ENCODE measurements around the gene TIE1.

Gene TIE1

GRCh38 chr1:43275826-43276620, 24.8 kb upstream of the TIE1 start:
- H4K8ac ChIP-seq (ENCODE audit: low read depth, low read length) = no peak overlapping the region
- H2BK15ac ChIP-seq (replicated peaks; ENCODE audit: low read depth) = no peak overlapping the region
- no peaks in the 10 kb centered on the region for H3K79me2 ChIP-seq (ENCODE audit: control insufficient read depth, insufficient read depth, low read length)
- DNase-seq = no peak
- no peaks in the 10 kb centered on the region for H3K36me3 ChIP-seq (ENCODE audit: control insufficient read depth, insufficient read depth, low read length)
- no CpG with 5 or more reads among the region's 12 CpGs for WGBS (ENCODE audit: extremely low coverage, insufficient coverage, low lambda C conversion rate)
- no peak overlapping the region for H3K4me2 ChIP-seq (ENCODE audit: low read length)
- no peak overlapping the region for H2AK5ac ChIP-seq (ENCODE audit: low read length)
- no peak overlapping the region for H3K4ac ChIP-seq (ENCODE audit: low read depth, low read length)
- H3K9ac ChIP-seq (ENCODE audit: low read length) = no peak overlapping the region
- H3K4me1 ChIP-seq (ENCODE audit: control insufficient read depth, low read depth, low read length) = peaks cover 3% of the 10 kb centered on the region
- no peak overlapping the region for H3K56ac ChIP-seq (ENCODE audit: low read length)
- no peak overlapping the region for H3K23ac ChIP-seq (ENCODE audit: low read length)
- H3K27me3 ChIP-seq (ENCODE audit: insufficient read depth, low read length, poor library complexity) = no peaks in the 10 kb centered on the region
- no peak overlapping the region for H2BK5ac ChIP-seq (ENCODE audit: low read length)
- no peak overlapping the region for H4K5ac ChIP-seq (ENCODE audit: low read length)
- H3K18ac ChIP-seq (ENCODE audit: low read length) = no peak overlapping the region
- no peaks in the 10 kb centered on the region for H3K79me1 ChIP-seq (ENCODE audit: low read length)
- H3K4me3 ChIP-seq (ENCODE audit: low read length) = no peak overlapping the region
- no peak overlapping the region for H3K27ac ChIP-seq (ENCODE audit: low read depth, low read length)
- no peak overlapping the region for H2BK120ac ChIP-seq (ENCODE audit: low read depth, low read length)

DNA sequence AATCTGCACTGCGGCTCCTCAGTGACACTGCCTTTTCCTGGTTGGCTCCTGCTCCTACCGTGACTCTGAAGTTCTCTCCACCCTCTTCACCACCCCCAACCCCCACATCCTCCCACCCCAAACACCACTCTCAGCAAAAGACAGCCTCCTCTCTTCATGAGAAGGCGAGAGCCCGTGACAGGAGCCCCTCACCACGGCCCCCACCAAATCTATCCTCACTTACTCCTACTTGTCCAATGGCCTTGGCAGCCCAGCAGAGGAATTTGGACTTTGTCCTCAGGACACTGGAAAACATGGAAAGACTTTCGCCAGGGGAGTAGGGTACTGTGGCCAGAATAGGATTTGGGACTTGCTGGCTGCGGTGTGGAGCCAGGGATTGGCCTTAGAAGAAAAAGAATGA, 24.1 kb upstream of the TIE1 start:
- WGBS (ENCODE audit: extremely low coverage, insufficient coverage, low lambda C conversion rate) = no CpG with 5 or more reads among the region's 7 CpGs
- H3K4me2 ChIP-seq (ENCODE audit: low read length) = no peak overlapping the region
- H3K27ac ChIP-seq (ENCODE audit: low read depth, low read length) = no peak overlapping the region
- H3K4ac ChIP-seq (ENCODE audit: low read depth, low read length) = no peak overlapping the region
- no peak overlapping the region for H3K23ac ChIP-seq (ENCODE audit: low read length)
- H3K18ac ChIP-seq (ENCODE audit: low read length) = no peak overlapping the region
- H3K4me1 ChIP-seq (ENCODE audit: control insufficient read depth, low read depth, low read length) = peaks cover 3% of the 10 kb centered on the region
- H2BK15ac ChIP-seq (replicated peaks; ENCODE audit: low read depth) = no peak overlapping the region
- H3K9ac ChIP-seq (ENCODE audit: low read length) = no peak overlapping the region
- H3K36me3 ChIP-seq (ENCODE audit: control insufficient read depth, insufficient read depth, low read length) = no peaks in the 10 kb centered on the region
- no peaks in the 10 kb centered on the region for H3K27me3 ChIP-seq (ENCODE audit: insufficient read depth, low read length, poor library complexity)
- H2BK120ac ChIP-seq (ENCODE audit: low read depth, low read length) = no peak overlapping the region
- no peak overlapping the region for H4K5ac ChIP-seq (ENCODE audit: low read length)
- no peak overlapping the region for H3K56ac ChIP-seq (ENCODE audit: low read length)
- H3K4me3 ChIP-seq (ENCODE audit: low read length) = no peak overlapping the region
- no peak overlapping the region for H2AK5ac ChIP-seq (ENCODE audit: low read length)
- no peak overlapping the region for H4K8ac ChIP-seq (ENCODE audit: low read depth, low read length)
- no peaks in the 10 kb centered on the region for H3K79me2 ChIP-seq (ENCODE audit: control insufficient read depth, insufficient read depth, low read length)
- no peaks in the 10 kb centered on the region for H3K79me1 ChIP-seq (ENCODE audit: low read length)
- no peak for DNase-seq
- no peak overlapping the region for H2BK5ac ChIP-seq (ENCODE audit: low read length)

DNA sequence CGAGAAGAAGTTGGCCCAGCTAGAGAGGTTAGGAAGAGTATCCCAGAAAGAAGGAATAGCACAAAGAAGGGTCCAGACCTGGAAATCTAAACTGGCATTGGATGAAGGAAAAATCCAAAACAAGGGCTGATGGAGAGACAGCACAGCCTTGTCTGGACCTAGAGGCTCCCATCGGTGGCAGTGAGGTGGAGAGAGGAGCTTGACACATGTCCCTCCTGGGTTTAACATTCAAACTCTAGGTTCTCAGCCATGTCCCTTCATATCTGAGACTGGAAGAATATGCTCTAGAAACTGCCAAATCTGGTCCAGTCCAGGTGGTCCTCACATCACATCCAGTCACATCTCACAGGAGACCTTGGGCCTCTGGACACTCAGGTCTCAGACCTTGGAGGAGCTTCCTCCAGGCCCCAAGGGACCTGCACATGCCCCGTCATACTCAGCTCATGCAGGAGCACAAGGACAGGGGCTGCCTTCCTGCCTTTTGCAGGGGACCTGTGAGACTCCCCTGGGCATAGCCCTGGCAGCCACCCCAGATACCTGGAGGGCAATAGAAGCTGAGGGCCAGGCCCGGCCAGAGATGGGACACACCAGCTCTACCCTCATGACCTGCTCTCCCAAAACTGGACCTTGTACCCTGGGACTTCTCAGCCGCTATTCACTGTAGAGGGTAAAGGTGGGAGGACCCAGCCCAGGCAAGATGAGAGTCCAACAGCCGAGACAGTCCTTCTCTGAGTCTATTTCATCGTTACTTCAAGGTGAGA, 23.5 kb upstream of the TIE1 start:
- DNase-seq = no peak

GRCh38 chr1:43279161-43279560, 21.6 kb upstream of the TIE1 start:
- Histone ChIP-seq H2BK15ac (replicated peaks; ENCODE audit: low read depth) (no peak overlapping the region), H2BK5ac (ENCODE audit: low read length) (no peak overlapping the region), H3K4ac (ENCODE audit: low read depth, low read length) (no peak overlapping the region), H3K36me3 (ENCODE audit: control insufficient read depth, insufficient read depth, low read length) (no peaks in the 10 kb centered on the region), H3K4me3 (ENCODE audit: low read length) (no peak overlapping the region), H3K9ac (ENCODE audit: low read length) (no peak overlapping the region), H4K5ac (ENCODE audit: low read length) (no peak overlapping the region), H3K79me2 (ENCODE audit: control insufficient read depth, insufficient read depth, low read length) (no peaks in the 10 kb centered on the region), H2AK5ac (ENCODE audit: low read length) (no peak overlapping the region), H3K4me1 (ENCODE audit: control insufficient read depth, low read depth, low read length) (peaks cover 1% of the 10 kb centered on the region), H3K27me3 (ENCODE audit: insufficient read depth, low read length, poor library complexity) (no peaks in the 10 kb centered on the region), H3K27ac (ENCODE audit: low read depth, low read length) (no peak overlapping the region), H3K23ac (ENCODE audit: low read length) (no peak overlapping the region), H3K79me1 (ENCODE audit: low read length) (no peaks in the 10 kb centered on the region), H4K8ac (ENCODE audit: low read depth, low read length) (no peak overlapping the region), H2BK120ac (ENCODE audit: low read depth, low read length) (no peak overlapping the region), H3K56ac (ENCODE audit: low read length) (no peak overlapping the region), H3K18ac (ENCODE audit: low read length) (no peak overlapping the region), H3K4me2 (ENCODE audit: low read length) (no peak overlapping the region)
- WGBS (ENCODE audit: extremely low coverage, insufficient coverage, low lambda C conversion rate) = no CpG with 5 or more reads among the region's 5 CpGs
- DNase-seq = no peak

More for the DNA sequence above, 23.5 kb upstream of the TIE1 start:
- Histone ChIP-seq H2BK120ac (ENCODE audit: low read depth, low read length) (no peak overlapping the region), H2BK15ac (replicated peaks; ENCODE audit: low read depth) (no peak overlapping the region), H3K56ac (ENCODE audit: low read length) (no peak overlapping the region), H3K27me3 (ENCODE audit: insufficient read depth, low read length, poor library complexity) (no peaks in the 10 kb centered on the region), H3K79me1 (ENCODE audit: low read length) (no peaks in the 10 kb centered on the region), H3K36me3 (ENCODE audit: control insufficient read depth, insufficient read depth, low read length) (no peaks in the 10 kb centered on the region), H4K8ac (ENCODE audit: low read depth, low read length) (no peak overlapping the region), H4K5ac (ENCODE audit: low read length) (no peak overlapping the region), H3K27ac (ENCODE audit: low read depth, low read length) (no peak overlapping the region), H3K23ac (ENCODE audit: low read length) (no peak overlapping the region), H3K18ac (ENCODE audit: low read length) (no peak overlapping the region), H3K4me1 (ENCODE audit: control insufficient read depth, low read depth, low read length) (peaks cover 3% of the 10 kb centered on the region), H3K79me2 (ENCODE audit: control insufficient read depth, insufficient read depth, low read length) (no peaks in the 10 kb centered on the region), H3K9ac (ENCODE audit: low read length) (no peak overlapping the region), H3K4me3 (ENCODE audit: low read length) (no peak overlapping the region), H3K4me2 (ENCODE audit: low read length) (no peak overlapping the region), H2BK5ac (ENCODE audit: low read length) (no peak overlapping the region), H3K4ac (ENCODE audit: low read depth, low read length) (no peak overlapping the region), H2AK5ac (ENCODE audit: low read length) (no peak overlapping the region)
- WGBS (ENCODE audit: extremely low coverage, insufficient coverage, low lambda C conversion rate) = no CpG with 5 or more reads among the region's 7 CpGs

DNA sequence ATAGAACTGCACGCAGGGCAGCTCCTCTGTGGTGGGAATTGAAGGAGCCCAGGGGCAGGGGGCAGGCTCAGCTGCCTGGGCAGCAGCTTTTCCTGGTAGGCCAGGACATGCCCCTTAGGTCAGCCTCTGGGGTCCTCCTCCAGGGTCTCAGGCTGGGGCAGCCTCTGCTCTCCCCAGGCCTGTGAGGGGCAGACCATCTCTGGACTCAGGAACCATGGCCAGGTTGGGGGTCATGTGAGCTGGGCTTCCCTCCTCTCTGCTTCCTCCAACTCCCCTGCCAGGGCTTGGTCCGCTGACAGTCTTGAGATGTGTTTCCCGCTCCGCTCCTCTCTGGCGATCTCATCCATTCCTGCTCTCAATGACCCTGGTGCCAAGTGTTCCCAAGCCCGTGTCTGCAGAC, 21.1 kb upstream of the TIE1 start:
- Histone ChIP-seq H4K8ac (ENCODE audit: low read depth, low read length) (no peak overlapping the region), H3K27ac (ENCODE audit: low read depth, low read length) (no peak overlapping the region), H3K4me2 (ENCODE audit: low read length) (no peak overlapping the region), H3K36me3 (ENCODE audit: control insufficient read depth, insufficient read depth, low read length) (no peaks in the 10 kb centered on the region), H2BK15ac (replicated peaks; ENCODE audit: low read depth) (no peak overlapping the region), H2BK5ac (ENCODE audit: low read length) (no peak overlapping the region), H2AK5ac (ENCODE audit: low read length) (no peak overlapping the region), H3K56ac (ENCODE audit: low read length) (no peak overlapping the region), H3K4me1 (ENCODE audit: control insufficient read depth, low read depth, low read length) (peaks cover under 1% of the 10 kb centered on the region), H3K9ac (ENCODE audit: low read length) (no peak overlapping the region), H4K5ac (ENCODE audit: low read length) (no peak overlapping the region), H3K27me3 (ENCODE audit: insufficient read depth, low read length, poor library complexity) (no peaks in the 10 kb centered on the region), H3K23ac (ENCODE audit: low read length) (no peak overlapping the region), H3K18ac (ENCODE audit: low read length) (no peak overlapping the region), H2BK120ac (ENCODE audit: low read depth, low read length) (no peak overlapping the region), H3K79me2 (ENCODE audit: control insufficient read depth, insufficient read depth, low read length) (no peaks in the 10 kb centered on the region), H3K79me1 (ENCODE audit: low read length) (no peaks in the 10 kb centered on the region), H3K4me3 (ENCODE audit: low read length) (no peak overlapping the region), H3K4ac (ENCODE audit: low read depth, low read length) (no peak overlapping the region)
- no peak for DNase-seq
- WGBS (ENCODE audit: extremely low coverage, insufficient coverage, low lambda C conversion rate) = no CpG with 5 or more reads among the region's 6 CpGs
